Activated gamma-delta T cell (primary cell): ENCODE results near the gene PCBP1.
"Not testable (repeated sequence)": the region's sequence is repeated elsewhere in the genome, so short reads cannot be mapped to it uniquely, and the experiment has no call there.

Experiments used
- DNase-seq: peaks from one replicate; lab custom pipeline; 2025; lab: John Stamatoyannopoulos, UW

The PCBP1 gene

DNA sequence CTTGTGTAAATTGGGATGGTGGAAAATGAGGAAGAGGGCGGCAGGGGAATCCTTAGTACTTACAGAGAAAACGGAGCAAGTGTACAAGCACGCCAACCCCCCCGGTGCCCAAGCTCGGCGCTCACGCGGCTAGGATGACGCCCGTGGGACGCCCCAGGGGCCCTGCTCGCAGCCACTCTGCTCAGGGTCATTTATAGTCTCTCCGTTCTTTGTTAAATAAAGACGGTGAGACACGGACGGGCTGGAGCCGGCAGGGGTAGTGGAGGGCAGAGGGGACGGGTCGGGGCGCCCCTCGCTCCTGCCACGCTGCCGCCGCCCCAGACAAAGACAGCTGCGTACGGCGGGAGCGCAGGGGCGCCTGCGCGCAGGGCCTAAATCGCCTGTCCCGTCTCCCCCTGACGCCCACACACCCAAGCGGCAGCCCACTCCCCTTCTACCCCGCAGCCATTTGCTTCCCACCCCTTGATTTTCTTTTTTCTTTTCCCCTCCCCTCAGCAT lies 37.8 kb downstream of the PCBP1 start:
- peak; percentile 40 for DNase-seq

DNA sequence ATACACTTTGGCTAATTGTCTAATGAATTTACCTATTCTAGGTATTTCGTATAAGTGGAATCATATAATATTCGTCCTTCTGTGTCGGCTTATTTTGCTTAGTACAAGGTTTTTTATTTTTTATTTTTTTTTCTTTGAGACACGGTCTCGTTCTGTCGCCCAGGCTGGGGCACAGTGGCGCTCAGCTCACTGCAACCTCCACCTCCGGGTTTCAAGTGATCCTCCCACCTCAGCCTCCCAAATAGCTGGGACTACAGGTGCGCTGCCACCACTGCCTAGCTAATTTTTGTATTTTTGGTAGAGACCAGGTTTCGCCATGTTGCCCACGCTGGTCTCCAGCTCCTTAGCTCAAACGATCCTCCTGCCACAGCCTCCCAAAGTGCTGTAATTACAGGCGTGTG lies 38.2 kb downstream of the PCBP1 start:
- no peak for DNase-seq

DNA sequence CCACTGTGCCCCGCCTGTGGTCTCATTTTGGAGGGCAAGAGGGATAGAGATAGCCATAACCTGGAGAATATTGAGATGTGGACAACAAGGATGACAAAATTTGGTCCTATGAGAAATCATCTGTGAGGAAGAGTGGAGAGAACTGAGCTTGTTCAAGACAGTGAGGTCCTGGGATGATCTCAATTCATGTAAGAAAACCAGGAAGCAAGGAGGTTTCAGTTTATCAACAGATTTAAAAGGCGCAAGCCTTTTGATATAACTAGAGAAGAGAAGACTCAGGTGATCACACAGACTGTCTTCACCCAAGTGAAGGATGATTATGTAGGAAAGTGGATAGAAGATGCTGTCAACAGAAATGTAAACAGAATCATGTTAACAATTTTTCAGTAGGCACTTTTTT lies 39.1 kb downstream of the PCBP1 start:
- no peak for DNase-seq

DNA sequence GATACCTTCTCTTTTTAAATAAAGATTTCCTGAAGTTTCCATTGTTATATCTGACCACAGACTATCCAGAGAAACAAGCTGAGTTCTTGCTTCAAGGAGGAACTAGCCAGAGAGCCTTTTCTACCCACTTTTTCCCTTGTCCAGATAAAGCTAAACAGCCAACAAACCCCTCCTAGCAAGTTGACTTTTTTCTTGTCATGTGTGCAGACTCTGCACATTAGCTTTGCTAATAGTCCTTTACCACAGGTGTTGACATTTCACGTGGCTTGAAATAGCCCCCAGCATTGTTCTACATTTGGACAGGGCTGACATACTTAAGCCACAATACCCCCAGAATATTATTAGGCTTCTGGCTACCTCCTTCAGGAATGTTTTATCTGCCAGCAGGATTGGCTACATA lies 40.7 kb downstream of the PCBP1 start:
- no peak for DNase-seq

DNA sequence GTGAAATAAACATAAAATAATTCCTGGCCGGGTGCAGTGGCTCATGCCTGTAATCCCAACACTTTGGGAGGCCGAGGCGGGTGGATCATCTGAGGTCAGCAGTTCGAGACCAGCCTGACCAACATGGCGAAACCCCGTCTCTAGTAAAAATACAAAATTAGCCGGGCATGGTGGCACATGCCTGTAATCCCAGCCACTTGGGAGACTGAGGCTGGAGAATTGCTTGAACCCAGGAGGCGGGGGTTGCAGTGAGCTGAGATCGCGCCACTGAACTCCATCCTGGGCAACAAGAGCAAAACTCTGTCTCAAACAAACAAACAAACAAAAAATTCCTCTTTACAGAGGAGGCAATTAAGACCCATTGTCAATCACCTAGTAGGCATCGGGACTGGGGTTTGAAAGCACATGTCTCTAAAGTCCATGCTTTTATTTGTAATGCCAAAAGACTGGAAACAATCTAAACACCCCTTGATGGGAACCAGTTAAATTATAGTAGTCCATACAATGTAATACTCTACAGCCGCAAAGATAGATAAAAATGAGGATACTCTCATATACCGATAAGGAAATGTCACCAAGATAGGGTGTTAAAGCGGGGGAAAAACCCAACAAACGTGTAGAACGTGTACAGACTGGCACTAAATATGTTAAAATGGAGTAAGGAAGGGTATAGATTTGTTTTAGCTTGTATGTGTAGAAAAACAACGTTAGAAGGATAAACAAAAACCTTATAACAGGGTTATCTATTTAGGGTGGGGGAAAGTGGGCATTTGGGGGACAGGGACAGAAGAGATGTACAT lies 44.3 kb downstream of the PCBP1 start:
- DNase-seq: not testable (repeated sequence)

DNA sequence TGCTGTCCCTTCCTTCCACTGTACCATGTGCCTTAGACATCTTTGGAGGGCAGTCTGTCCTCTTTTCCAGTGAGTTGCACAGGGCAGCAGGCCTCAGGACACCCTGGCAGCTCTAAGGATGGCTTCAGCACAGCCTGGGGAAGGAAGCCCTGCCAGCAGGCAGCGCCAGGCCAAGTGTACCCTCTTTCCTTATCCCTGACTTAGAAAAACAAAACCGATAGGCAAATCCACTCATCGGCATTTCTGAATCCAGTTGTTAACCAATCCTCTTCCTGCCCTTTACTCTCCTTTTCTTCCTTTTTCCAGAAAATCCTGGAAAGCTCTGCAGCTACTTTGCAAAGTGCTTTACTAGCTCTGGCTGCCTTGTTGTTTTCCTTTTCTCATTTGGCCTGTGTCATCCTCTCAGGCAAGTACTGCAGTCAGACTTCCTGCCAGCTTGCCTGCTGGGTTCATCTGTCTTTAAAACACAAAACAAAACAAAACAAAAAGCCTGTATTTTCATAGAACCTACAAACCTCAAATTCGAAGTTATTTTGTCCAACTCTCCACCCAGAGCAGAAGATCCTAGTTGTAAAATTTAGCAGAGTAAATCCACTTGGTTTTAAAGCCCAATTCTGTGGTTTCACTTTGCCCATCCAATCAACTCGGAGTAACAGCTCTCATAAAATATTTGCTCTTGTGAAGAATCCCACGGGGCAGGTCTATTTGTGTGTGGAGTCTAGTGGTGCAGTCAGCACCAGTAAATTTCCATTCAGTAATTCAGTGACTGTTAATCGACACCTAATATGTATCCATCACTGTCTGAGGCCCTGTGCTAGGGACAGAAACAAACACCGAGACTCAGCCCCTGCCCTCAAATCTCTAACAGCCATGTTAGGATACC lies 45.2 kb downstream of the PCBP1 start:
- DNase-seq: no peak

DNA sequence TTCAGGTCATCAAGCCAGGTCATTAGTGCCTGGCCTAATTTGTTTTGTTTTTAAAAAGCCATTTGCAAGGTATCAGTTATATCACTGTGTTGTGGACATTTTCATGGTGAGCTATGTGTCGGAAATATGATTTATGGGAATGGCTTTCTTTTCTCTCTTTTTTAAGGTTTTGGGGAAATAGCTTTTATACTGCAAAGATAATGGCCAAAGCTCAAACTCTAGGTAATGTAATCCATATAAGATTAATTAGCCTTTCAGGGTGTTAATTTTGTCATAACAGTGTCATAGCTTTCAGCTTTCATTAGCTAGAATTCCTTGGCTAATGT lies 45.8 kb downstream of the PCBP1 start:
- DNase-seq: no peak

DNA sequence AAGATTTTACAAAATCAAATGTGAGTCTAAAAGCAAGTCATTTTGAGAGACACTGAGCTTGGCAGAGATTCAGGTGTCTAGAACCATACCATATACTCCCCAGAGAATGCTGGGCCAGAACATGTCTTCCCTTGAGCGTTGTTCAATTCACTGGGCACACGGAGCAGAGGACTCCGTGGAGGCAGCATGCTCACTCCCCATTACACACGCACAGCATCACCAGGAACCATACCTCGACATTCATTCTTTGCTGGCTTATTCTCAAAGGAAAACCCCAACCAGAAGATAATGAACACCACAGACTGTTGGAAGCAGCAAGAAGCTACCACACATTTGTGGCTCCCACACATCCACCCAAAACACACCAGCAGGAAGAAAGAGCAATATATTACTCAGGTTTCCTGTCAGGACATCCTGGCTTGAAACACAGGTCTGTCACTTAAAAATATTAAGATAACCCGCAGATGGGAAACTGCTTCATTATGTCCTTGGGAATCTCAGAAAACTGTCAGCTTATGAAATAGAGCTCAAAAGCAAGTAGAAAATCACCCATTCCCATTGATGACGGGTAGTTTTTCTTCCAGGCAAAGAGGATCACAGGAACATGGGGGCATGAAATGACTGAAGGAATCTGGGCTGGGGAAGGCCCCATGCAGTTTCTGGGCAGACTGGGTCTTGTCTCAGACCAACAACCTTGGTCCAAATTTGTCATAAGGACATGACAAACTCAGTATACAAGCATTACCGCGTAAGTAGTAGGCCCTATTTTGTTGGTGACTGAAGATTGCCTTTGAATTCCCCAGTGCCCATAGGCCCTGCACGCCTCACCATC lies 46.4 kb downstream of the PCBP1 start:
- DNase-seq: no peak

DNA sequence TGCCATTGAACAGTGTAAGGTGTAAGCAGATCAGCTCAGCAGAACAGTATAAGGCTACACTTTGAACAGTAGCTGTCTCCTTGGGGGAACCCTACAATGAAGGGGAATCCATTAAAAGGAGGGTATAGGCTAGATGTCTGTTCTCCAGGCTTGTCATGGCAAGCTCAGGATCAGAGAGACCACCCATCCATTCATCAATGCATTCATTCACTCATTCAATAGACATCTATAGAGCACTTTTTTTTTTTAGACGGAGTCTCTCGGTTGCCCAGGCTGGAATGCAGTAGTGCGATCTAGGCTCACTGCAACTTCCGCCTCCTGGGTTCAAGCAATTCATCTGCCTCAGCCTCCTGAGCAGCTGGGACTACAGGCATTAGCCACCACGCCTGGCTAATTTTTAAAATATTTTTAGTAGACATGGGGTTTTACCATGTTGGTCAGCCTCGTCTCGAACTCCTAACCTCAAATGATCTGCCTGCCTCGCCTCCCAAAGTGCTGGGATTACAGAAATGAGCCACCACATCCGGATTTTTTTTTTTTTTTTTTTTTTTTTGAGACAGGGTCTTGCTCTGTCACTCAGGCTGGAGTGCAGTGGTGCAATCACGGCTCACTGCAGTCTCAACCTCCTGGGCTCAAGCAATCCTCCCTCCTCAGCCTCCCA lies 47.2 kb downstream of the PCBP1 start:
- DNase-seq: not testable (repeated sequence)
